ENCODE results near the gene RNU7-1.

RNU7-1 gene

DNA sequence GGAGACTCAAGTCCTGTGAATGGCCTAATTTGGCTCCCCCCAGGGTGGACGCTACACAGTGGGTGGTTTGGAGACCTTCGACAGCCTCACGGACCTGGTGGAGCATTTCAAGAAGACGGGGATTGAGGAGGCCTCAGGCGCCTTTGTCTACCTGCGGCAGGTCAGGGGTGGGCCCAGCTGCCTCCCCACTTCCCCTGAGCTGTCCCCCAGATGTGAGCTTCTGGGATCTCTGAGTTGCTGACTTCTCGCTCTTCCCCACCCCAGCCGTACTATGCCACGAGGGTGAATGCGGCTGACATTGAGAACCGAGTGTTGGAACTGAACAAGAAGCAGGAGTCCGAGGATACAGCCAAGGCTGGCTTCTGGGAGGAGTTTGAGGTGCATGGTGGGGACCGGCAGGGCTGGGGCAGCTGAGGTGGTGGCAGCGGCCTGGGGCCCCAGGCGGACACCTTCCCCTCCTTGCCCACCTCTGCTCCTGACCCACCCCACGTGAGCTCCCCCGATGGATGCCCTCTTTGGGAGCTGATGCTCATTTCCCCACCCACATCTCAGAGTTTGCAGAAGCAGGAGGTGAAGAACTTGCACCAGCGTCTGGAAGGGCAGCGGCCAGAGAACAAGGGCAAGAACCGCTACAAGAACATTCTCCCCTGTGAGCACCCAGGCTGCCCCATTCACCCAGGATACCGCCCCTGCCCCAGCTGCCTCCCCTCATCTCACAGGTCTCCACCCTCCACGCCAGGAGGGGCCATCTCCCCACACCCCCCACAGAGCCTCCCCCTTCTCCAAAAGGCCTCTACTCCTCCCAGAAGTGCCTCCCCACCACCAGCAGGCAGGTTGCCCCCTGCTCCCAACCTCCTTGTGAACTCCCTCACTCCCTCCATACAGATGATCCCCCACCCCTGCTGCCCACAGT lies 11.7 kb downstream of the RNU7-1 start:
- DNase-seq, result no peak

DNA sequence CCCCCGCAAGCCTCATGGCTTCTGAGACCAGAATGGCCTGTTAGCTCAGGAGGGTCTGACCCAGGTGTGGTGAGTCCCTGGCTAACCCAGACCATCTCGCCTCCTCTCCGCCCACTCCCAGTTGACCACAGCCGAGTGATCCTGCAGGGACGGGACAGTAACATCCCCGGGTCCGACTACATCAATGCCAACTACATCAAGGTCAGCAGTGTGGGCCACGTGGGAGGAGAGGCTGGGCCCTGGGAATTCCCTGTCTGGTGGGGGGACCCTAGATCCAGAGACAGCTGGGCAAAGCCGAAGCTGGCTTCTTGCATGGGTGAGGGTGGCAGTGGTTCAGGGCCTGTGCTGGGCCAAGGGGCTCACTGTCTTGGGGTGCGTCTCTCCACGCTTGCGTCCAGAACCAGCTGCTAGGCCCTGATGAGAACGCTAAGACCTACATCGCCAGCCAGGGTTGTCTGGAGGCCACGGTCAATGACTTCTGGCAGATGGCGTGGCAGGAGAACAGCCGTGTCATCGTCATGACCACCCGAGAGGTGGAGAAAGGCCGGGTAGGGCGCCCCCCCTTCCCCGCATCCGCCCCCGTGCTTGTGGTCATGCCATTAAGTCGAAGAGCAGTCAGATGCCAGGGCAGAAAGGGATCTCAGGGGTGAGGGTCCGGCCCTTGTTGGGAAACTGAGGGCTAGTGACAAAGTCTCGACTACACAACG lies 12.6 kb downstream of the RNU7-1 start:
- no peak for DNase-seq

DNA sequence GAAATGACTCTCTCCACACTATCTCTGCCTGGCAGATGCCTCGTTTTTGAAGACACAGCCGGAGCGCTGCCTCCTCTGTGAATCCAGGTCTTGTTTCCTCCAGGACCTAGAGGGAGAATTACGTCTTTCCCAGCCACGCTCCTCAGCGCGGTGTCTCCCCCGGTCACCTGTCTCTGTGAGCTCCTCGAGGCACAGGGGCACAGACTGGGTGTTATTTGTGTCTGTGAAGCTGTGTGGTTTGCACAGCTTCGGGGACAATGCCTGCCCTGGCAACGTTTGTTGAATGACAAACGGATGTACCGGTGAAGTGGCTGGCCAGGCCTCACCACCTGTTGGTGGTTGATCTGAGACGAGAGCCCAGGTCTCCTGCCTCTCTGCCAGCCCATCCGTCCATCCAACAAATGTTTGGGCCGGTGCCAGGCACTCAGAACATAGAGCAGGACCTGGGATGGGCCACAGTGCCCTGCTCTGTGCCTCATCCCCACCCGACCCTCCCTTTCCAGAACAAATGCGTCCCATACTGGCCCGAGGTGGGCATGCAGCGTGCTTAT lies 13.6 kb downstream of the RNU7-1 start:
- no peak for DNase-seq

DNA sequence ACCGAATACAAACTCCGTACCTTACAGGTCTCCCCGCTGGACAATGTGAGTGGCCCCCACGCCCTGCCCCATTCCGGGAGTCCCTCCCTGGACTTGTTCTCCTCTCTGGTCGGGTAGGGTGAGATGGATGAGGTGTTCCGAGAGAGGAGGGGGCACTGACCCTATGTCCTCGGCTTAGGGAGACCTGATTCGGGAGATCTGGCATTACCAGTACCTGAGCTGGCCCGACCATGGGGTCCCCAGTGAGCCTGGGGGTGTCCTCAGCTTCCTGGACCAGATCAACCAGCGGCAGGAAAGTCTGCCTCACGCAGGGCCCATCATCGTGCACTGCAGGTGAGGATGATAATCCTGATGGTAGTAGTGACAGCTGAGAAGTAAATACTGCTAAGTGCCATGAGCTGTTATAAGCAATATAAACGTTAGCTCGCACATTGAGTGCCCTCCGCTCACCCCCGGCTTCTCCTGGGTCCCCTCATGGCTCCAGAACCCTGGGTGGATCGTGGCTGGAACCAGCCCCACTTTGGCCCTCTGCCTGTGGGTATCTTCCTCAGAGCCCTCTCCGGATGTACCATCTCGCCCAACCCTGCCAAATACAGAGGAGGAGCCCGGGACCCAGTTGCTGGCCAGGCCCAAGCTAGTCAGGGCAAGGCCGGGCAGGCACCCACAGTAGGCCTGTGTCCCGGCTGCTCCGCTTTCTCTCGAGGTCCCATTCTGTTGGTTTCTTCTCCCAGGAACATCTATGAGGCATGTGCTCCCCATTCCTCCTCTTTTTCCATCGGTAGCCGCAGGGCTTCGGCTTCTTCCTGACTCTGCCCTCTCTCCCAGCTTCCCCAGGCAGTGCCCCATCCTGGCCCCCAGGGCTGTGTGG lies 14.4 kb downstream of the RNU7-1 start:
- DNase-seq, result no peak

DNA sequence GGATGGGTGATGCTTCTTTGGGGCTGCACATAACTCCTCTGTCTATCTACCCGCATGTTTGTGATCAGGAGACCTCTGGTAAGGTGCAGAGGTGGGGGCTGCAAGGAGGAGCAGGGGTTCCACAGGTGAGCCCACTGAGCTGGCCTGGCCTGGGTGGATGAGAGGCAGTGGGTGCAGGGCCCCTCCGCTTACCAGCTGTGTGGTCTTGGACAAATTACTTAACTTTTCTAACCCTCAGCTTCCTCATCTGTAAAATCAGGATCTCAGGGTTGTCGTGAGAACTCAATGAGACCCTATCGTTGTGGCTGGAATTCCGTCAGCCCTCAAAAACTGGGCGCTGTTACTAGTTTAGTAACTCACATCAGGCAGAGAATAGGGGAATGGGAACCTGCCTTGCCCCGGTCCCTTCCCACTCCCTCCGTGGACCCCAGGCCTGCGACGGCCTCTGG lies 15.0 kb downstream of the RNU7-1 start:
- DNase-seq, result no peak

DNA sequence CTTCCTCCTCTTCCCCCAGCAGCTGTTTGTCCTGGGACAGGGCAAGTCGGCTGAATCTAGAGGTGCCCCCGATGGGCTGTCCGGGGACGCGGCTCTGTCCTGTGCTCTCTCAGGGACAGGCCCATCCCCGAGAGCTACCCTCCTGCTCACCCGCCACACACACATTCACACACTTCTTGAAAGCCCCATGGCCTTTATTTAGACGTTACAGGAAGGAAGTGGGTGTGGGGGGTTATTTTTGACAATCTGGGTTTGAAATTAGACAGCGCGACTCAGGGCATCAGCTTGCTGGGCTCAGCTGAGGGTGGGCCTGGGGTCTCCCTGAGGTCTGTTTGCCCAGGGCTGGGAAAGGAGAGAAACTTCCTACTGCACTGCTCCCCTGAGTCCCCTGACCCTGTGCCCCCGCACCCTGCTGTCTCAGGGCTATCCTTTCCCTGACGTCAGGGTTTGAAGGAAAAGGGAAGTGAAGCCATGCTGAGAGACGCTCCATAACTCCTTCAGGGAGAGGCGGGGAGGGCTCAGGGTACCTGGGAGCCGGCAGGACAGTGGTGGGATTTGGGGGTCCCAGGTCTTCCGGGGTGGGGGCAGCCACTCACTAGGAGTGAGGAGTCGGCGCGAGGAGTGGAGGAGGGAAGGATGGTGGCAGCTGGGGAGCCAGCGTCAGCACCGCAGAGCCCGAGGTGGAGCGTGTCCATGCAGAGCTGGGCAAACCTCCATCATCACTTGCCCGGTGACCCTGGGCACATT lies 15.6 kb downstream of the RNU7-1 start:
- no peak for DNase-seq

DNA sequence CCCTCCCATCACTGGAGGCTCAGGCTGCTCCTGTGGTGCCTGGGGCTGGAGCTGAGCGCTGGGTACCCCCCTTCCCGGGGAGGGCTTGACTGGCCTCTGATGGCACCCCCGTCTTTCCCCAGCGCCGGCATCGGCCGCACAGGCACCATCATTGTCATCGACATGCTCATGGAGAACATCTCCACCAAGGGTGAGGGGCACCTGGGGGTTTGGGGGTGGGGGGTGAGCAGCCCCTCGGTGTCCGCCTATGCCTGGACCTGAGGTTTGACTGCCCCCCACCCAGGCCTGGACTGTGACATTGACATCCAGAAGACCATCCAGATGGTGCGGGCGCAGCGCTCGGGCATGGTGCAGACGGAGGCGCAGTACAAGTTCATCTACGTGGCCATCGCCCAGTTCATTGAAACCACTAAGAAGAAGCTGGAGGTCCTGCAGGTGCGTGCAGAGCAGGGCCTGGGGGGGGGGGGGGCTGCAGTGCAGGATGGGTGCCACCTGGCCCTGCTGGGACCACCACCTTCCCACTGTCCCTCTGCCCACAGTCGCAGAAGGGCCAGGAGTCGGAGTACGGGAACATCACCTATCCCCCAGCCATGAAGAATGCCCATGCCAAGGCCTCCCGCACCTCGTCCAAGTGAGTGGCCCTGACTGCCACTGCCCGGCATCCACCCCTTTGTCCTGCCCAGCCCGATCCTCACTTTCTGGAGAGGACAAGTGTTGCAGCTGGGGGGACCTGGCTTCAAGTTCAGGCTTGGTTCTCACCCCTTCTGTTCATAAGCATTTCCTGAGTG lies 16.4 kb downstream of the RNU7-1 start:
- DNase-seq, result no peak

DNA sequence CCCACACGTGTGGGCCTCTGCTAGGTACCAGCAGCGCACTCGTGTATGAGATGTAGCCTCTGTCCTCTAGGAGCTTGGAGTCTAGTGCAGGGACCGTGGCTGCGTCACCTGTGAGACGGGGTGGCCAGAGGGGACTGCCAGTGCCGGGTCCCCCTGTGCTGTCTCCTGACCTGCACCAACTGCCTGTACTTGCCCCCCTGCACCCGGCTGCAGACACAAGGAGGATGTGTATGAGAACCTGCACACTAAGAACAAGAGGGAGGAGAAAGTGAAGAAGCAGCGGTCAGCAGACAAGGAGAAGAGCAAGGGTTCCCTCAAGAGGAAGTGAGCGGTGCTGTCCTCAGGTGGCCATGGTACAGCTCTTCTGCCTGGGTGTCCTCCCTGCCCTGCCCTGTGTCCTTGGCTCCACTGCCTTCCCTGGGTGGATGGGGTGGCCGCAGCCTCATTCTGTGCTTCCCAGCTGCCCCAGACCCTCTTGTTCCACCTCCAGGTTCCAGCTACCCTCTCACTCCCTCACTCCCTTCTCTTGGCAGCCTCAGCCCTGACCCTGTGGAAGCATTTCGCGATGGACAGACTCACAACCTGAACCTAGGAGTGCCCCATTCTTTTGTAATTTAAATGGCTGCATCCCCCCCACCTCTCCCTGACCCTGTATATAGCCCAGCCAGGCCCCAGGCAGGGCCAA lies 17.1 kb downstream of the RNU7-1 start:
- no peak for DNase-seq

DNA sequence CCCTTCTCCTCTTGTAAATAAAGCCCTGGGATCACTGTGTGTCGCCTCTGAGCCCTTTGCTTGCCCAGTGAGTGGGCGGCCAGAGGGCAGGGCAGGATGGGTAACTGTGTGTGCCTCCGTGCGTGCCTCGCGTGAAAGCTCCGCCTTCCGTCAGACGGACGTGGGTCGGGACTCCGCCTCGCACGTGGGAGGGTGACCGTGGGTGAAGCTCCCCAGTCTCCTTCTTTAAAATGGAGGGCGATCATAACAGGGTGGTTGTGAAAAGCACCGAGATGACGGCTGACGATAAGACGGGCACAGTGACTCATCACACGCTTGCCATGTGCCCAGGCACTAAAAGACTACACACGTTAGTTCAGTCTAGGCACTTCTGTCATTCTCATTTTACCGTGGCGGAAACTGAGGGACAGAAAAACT lies 17.7 kb downstream of the RNU7-1 start:
- no peak for DNase-seq

DNA sequence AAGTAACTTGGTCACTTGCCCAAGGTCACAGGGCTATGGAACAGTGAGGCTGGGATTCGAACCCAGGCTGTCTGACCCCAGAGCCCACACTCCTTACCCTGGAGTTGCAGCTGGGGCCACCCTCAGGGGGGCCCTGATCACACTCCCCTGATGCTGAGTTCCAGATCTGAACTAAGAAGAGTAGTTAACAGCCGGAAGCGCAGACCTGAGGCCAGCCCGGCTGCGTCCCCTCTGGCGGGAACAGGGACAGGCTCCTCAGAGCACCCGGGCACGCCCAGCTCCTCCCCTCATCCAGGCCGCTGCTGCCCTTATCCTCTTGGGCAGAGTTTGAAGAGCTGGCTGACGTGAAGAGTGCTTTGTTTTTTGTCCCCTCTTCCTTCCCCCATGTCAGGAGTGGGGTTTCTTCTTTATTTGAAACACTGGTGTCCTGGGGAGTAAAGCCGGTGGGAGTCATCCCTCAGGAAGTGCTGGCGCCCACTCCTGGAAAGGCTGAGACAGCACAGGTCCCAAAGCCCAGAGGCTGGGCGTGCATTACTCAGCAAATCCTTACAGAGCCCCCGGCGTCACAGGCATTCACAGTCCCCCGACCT lies 18.2 kb downstream of the RNU7-1 start:
- peak; percentile 63 to 64 for DNase-seq

DNA sequence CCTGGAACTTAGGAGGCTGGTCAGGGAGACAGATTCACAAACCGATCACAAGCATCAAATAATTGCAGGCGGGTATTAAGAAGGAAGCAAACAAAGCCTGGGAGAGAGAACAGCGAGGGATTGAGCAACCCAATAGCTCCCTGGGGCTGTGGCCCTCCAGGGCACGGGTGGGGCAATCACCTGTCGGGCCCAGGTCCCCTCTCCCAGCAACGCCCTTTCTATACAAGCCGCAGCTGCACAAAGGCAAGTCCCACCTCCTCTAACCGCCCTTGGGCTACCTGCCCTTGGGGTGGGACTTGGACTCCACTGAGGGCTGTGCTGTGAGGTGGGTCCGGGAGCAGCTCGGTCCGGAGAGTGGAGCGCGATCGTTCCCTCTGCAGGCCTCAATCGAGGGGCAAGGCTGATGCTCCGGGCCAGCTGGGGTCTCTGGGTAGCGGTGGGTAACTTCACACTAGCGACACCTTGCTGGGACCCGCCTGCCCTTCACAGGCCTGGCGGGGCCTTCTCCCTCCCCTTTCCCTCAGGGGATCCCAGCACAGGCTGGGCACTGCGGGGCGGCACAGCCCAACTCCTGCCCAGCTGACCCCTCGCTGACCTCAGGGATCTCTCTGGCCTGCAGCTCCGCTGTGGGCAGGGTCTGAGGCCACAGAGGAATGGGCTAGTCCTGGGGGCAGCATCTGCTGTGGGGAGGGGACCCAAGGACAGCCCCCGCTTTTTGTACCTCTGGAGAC lies 18.8 kb downstream of the RNU7-1 start:
- peak in 1 of 2 experiments; percentile 63 for DNase-seq

DNA sequence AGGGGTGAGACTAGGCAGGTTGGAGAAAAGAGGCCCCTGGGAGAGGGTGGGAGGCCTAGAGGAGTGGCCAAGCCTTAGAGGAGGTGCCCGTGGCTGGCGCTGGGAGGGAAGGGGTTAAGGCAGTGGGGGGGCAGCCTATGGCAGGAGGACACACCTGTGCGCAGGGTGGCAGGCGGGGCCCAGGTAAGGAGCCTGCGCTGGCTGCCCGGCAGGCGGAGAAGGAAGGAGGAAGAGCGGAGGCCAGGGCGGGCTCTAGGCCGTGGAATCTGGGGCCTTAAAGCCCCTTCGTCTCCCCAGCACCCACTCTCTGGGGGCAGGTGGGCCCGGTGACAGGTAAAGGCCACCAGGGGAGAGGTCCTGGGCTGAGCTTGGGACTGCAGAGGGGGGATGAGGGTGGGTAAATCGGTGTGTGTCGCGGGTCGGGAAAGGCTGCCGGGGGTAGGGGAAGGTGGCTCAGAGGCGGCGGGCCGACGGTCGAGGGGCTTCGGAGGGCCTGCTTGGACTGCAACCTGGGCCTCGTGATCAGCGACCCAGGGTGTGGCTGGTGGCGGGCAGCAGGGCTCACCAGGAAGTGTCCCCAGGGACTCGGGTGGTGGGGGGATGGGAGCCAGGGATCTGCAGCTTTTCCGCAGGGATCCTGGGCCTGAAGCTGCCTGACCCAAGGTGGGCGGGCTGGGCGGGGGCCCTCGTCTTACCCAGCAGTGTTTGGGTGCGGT lies 19.6 kb downstream of the RNU7-1 start:
- DNase-seq, result peak; percentile 80 to 90

DNA sequence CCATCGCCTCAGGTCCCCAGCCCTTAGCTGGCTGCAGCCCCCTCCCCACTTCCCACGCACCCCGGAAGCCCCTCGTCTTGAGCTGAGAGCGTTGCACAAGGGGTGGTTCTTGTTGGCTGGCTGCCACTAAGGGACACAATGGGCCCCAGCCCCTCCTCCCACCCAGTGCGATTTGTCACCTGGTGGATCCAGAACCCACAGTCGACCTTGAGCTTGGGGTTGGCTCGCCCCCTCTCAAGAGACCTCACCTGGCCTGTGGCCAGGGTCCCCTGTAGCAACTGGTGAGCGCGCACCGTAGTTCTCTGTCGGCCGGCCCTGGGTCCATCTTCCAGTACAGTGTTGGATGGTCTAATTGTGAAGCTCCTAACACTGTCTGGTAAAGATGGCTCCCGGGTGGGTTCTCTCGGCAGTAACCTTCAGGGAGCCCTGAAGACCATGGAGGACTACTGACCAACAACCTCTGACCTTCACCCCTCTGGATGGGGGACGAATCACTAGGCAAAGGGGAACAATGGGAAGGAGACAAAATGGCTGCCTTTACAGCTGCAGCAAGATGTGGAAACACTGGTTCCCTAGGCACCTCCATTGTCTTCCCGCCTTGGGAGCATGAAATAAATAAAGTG lies 20.3 kb downstream of the RNU7-1 start:
- no peak for DNase-seq

DNA sequence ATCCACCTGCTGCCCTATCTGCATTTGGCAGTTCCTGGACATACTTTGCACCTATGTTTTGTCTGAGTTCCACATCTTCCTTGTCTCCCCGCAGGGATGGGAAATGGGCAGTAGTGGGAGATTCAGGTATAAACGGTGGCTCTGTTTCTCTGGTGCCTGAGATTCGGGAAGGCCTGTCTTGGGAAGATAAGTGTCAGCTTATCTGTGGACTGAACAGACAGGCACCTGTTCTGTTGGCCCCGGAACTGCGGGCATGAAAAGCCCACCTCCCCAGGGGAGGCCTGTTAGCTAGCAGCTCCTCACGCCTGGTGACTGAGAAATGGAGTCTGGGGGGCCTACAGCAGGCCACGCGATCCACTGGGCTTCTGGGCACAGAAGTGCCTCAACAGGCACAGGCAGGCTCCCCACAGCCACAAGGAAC lies 21.0 kb downstream of the RNU7-1 start:
- DNase-seq, result no peak

DNA sequence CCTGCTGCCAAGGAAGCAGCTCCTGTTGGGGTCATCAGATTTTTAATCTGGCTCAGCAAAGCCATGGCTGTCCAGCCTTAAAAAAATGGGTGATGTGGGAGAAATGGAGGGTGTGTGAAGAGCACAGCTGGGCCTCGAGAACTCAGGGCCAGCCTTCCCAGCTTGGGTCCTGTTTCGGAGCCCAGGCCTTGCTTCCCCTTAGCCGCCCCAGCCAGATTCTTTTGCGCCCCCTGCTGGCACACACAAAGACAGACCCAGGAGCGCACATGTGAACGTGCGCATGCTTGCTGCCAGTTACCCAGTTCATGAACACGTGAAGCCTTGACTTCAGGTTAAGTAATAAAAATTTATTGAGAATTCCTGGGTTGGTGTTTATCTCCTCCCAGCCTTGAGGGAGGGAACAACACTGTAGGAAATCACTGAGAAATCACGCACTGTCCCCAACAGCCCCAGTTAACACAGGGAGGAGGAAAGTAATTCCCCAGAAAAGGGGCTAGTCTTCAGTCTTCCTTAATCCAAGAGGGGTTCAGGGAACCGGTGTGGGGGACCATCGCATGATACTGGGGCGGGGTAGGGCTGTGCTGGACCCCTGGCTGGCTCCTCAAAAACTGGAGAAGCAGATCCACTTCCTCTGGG lies 21.5 kb downstream of the RNU7-1 start:
- DNase-seq, result peak; percentile 27 to 86

DNA sequence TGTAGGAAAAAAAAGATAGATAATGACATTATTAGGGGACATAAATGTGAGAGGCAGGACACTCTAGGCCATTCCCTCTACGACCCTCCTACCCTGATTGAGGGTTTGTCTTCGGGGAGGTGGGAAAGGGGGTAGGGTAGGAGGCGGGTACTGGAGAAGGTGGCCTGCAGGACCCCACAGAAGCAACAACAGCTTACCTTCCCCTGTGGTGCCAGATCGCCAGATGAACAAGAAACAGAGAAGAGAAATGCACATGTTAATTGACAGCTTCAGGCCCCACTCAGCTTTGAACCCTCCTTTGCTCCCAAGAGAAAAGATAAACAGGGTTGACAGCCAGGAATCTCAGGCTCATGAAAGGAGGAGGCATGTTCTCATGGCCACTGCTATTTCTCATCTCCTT lies 22.1 kb downstream of the RNU7-1 start:
- no peak for DNase-seq

DNA sequence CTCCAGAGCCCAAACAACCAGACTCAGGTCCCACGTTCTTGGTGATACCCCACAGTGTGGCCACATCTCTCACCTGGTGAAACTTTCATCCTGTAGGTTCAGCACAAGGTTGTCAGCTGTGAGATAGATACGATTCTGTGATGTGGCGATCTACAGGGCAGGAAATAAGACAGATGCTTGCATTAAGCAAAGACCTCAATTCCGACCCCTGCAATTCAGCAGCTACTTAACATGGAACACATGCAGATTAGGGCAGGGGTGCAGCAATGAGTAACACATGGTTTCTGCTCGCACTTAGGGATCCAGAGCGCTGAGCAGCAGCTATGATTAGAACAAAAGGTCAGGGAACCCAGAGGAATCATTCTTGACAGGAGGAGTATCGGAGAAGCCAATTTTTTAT lies 22.7 kb downstream of the RNU7-1 start:
- no peak for DNase-seq

DNA sequence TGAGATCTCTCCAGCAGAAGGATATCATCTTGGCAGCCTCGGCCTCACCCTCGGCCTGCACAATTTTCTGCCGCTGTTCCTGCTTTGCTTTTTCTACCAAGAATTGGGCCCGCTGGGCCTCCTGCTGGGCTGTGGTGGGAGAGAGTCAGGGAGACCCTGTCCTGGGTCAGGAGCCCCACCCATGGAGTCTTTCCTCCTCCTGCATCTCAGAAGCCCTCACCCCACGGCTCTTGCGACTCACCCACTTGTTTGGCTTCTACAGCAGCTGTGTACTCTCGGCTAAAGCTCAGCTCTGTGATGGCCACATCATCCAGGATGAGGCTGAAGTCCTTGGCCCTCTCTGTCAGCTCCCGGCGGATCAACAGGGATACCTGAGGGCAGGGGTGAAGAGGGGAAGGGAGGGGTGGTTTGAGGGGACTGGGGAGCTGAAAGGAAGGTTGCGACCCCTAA lies 24.1 kb downstream of the RNU7-1 start:
- DNase-seq, result no peak

Data from NCI-H187 (cell line).